Esophagus muscularis mucosa (tissue), 3 donors: Measurements from ENCODE around the gene CYLD.

ENCODE experiments used
- EP300 ChIP-seq: sonication (generic); formaldehyde crosslinking; IDR thresholded peaks from one replicate; pipeline ENCODE4 v1.6.1; 2017; ENCODE audit warnings: antibody characterized with exemption
- TF ChIP-seq, protein P1 (sequence below), 3 experiments: fragments of 200-600 bp in 2 of 3; fragments of 450-650 bp in 1 of 3; sonication (generic) in 2 of 3; IDR thresholded peaks; one replicate each; pipeline ENCODE4 v1.5.1; 2017 to 2019; ENCODE audit warnings: antibody characterized with exemption in 3 of 3, mild to moderate bottlenecking in 2 of 3, moderate library complexity in 1 of 3

DNA sequence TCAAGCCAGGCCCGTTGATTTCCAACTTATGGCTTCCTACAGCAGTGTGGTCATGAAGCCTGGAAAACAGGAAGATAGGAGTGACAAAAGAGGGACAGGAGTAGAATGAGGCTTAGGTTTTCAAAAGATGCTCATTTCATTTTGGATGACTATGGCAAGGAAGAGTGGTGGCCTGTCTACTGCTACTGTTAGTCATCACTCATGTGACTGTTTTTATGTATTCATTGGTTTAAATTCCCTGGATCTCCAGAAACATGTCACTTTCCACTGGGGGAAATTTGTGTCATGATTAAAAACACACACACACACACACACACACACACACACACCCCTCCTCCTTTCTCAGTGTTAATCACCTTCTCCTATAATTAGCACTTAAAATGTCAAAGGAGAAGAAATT is 1.1 kb upstream of the CYLD start:
- TF ChIP-seq, protein P1, sequence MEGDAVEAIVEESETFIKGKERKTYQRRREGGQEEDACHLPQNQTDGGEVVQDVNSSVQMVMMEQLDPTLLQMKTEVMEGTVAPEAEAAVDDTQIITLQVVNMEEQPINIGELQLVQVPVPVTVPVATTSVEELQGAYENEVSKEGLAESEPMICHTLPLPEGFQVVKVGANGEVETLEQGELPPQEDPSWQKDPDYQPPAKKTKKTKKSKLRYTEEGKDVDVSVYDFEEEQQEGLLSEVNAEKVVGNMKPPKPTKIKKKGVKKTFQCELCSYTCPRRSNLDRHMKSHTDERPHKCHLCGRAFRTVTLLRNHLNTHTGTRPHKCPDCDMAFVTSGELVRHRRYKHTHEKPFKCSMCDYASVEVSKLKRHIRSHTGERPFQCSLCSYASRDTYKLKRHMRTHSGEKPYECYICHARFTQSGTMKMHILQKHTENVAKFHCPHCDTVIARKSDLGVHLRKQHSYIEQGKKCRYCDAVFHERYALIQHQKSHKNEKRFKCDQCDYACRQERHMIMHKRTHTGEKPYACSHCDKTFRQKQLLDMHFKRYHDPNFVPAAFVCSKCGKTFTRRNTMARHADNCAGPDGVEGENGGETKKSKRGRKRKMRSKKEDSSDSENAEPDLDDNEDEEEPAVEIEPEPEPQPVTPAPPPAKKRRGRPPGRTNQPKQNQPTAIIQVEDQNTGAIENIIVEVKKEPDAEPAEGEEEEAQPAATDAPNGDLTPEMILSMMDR (IDR thresholded peaks at IDR 0.05), result no peak
- TF ChIP-seq EP300, result no peak
